ENCODE measurements around the gene MAP4K5.

The MAP4K5 gene

GRCh38 chr14:50533806-50534205, 1.4 kb upstream of the MAP4K5 start:
- no peak overlapping the region for H3K4me3 ChIP-seq (ENCODE audit: low read depth, low read length)
- no peak for TF ChIP-seq CTCF (IDR thresholded peaks at IDR 0.05; ENCODE audit: insufficient read depth, low read depth, low read length, missing control alignments)
- no peak for DNase-seq (ENCODE audit: low read depth)

GRCh38 chr14:50533241-50533705, 904 bp upstream of the MAP4K5 start:
- no peak for TF ChIP-seq CTCF (IDR thresholded peaks at IDR 0.05; ENCODE audit: insufficient read depth, low read depth, low read length, missing control alignments)
- H3K4me3 ChIP-seq (ENCODE audit: low read depth, low read length), result peak overlapping the region; percentile 63
- DNase-seq (ENCODE audit: low read depth), result peak; percentile 42

GRCh38 chr14:50531595-50532501, 521 bp downstream of the MAP4K5 start:
- TF ChIP-seq CTCF (IDR thresholded peaks at IDR 0.05; ENCODE audit: insufficient read depth, low read depth, low read length, missing control alignments), result no peak
- peak; percentile 51 for DNase-seq (ENCODE audit: low read depth)
- peak overlapping the region; percentile 95 for H3K4me3 ChIP-seq (ENCODE audit: low read depth, low read length)

GRCh38 chr14:50530794-50531365, 1.5 kb downstream of the MAP4K5 start:
- no peak for TF ChIP-seq CTCF (IDR thresholded peaks at IDR 0.05; ENCODE audit: insufficient read depth, low read depth, low read length, missing control alignments)
- peak overlapping the region; percentile 95 for H3K4me3 ChIP-seq (ENCODE audit: low read depth, low read length)
- no peak for DNase-seq (ENCODE audit: low read depth)

- H3K4me3 ChIP-seq (ENCODE audit: low read depth, low read length), result peak overlapping the region; percentile 95; the same call in 1 of the 2 replicates
These were observed 2.0 kb downstream of the MAP4K5 start for GRCh38 chr14:50530358-50530757.

More at GRCh38 chr14:50530358-50530757, 2.0 kb downstream of the MAP4K5 start:
- no peak for TF ChIP-seq CTCF (IDR thresholded peaks at IDR 0.05; ENCODE audit: insufficient read depth, low read depth, low read length, missing control alignments)
- DNase-seq (ENCODE audit: low read depth), result no peak
